Measurements from ENCODE around the gene POFUT1.
"Not testable (repeated sequence)": the region's sequence is repeated elsewhere in the genome, so short reads cannot be mapped to it uniquely, and the experiment has no call there.

Gene POFUT1

DNA sequence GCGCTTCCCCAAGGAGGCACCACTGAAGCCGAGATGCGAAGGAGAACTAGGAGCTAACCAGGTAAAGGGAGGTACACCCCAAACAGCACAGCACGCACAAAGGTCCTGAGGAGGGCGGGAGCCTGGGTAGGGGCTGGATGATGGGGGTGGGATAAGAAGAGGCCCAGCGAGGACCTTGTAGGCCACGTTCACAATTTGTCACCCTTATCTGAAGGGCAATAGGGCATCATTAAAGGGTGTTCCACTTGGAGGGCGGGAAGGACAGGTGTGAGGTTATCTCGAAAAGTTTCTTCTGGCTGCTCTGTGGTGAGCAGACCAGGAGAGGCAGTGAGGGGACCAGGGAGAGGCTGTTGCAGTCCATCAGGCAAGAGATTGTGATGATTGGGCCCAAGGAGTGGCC is 25.6 kb downstream of the POFUT1 start:
- H3K9me3 Mint-ChIP-seq: no peaks in the 10 kb centered on the region
- peaks cover 87% of the 10 kb centered on the region for H3K36me3 Mint-ChIP-seq (ENCODE audit: low read depth)
- H3K4me3 Mint-ChIP-seq: peak overlapping the region; percentile 55
- H3K27ac Mint-ChIP-seq: peak overlapping the region; percentile 99
- H3K27me3 Mint-ChIP-seq: no peaks in the 10 kb centered on the region
- peaks cover 49% of the 10 kb centered on the region for H3K4me1 Mint-ChIP-seq (ENCODE audit: low read depth)

DNA sequence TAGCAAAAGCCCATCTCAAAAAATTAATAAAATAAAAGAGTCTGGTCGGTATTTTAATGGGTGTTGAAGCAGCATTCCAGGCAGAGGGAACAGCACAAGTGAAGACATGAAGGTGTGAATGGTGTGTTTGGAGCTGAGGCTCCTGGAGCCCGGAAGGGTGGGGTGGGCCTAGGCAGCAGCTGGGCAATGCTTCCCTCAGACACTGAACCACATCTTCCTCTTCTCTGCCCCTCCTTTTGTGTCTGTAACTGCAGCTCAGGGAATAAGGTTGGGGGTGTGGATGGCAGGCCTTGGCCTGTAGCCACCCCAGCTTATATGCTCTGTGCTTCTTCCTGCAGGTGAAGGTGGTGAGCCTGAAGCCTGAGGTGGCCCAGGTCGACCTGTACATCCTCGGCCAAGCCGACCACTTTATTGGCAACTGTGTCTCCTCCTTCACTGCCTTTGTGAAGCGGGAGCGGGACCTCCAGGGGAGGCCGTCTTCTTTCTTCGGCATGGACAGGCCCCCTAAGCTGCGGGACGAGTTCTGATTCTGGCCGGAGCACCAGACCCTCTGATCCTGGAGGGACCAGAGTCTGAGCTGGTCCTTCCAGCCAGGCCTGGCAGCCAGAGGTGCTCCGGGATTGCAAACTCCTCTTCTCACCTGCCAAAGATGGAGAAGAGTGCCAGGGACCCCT is 26.6 kb downstream of the POFUT1 start:
- no peaks in the 10 kb centered on the region for H3K27me3 Mint-ChIP-seq
- peaks cover 77% of the 10 kb centered on the region for H3K36me3 Mint-ChIP-seq (ENCODE audit: low read depth)
- H3K9me3 Mint-ChIP-seq: no peaks in the 10 kb centered on the region
- no peak overlapping the region for H3K4me3 Mint-ChIP-seq
- peak overlapping the region; percentile 99 for H3K27ac Mint-ChIP-seq
- peaks cover 53% of the 10 kb centered on the region for H3K4me1 Mint-ChIP-seq (ENCODE audit: low read depth)

DNA sequence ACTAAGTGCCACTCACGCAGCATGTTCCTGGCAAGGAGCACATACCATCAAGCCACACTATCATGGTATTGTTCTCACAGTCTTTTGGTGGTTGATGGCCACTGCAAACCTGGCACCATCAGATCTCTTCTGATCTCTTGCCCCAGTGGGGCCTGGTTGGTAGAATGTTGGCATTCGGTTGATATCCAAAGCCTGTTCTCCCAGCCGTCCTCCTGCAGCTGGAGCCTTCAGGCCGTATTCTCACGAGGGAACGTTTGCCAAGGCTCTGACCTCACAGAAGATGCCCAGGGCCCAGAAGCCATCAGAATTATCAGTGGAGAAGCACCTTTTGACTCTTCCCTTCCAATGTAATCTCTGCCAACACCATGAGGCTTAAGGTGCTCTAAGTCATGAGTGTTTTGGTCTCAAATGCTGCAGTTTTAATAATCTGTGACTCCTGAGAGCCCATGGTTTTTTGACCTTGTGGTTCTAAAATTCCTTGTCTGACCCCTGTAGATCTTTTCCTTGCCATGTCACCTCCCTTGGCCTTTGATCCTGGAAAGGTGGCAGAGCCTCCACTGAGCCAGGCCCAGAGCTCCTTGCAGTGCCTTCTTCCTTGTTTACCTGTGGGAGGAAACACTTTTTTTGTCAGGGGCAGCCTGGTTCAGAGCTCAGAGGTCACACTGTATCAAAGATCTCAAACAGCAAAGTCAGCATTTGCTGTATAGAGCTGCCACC is 27.8 kb downstream of the POFUT1 start:
- Mint-ChIP-seq H3K36me3 (ENCODE audit: low read depth) (peaks cover 69% of the 10 kb centered on the region), H3K9me3 (no peaks in the 10 kb centered on the region), H3K4me3 (no peak overlapping the region), H3K27me3 (no peaks in the 10 kb centered on the region), H3K27ac (peak overlapping the region; percentile 62), H3K4me1 (ENCODE audit: low read depth) (peaks cover 59% of the 10 kb centered on the region)

DNA sequence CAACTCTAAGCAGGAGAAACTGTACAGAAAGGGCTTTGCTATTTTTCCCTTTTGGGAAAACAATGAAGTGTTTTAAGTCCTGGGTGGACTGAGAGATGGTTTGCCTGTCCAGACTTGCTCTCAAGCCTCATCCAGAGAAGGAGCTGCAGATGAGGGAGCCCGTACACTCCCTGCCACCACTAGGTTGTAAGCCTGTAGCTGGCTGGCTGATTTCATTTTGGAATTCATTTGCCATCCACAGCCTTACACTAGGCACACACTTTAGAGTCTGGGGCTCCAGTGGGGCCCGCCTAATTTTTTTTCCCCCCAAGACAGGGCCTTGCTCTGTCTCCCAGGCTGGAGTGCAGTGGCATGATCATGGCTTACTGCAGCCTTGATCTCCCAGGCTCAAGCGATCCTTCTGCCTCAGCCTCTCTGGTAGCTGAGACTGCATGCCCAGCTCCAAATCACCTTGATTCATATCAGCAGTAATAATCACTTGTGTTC is 28.4 kb downstream of the POFUT1 start:
- no peaks in the 10 kb centered on the region for H3K9me3 Mint-ChIP-seq
- H3K27me3 Mint-ChIP-seq: no peaks in the 10 kb centered on the region
- H3K36me3 Mint-ChIP-seq (ENCODE audit: low read depth): peaks cover 63% of the 10 kb centered on the region
- H3K4me3 Mint-ChIP-seq: no peak overlapping the region
- peaks cover 58% of the 10 kb centered on the region for H3K4me1 Mint-ChIP-seq (ENCODE audit: low read depth)
- peak overlapping the region; percentile 62 for H3K27ac Mint-ChIP-seq

GRCh38 chr20:32236819-32237218 is 29.1 kb downstream of the POFUT1 start:
- peaks cover 56% of the 10 kb centered on the region for H3K36me3 Mint-ChIP-seq (ENCODE audit: low read depth)
- no peak overlapping the region for H3K4me3 Mint-ChIP-seq
- no peaks in the 10 kb centered on the region for H3K27me3 Mint-ChIP-seq
- H3K4me1 Mint-ChIP-seq (ENCODE audit: low read depth): peaks cover 56% of the 10 kb centered on the region
- H3K27ac Mint-ChIP-seq: peak overlapping the region; percentile 17
- H3K9me3 Mint-ChIP-seq: no peaks in the 10 kb centered on the region

GRCh38 chr20:32237419-32237818 is 29.7 kb downstream of the POFUT1 start:
- Mint-ChIP-seq H3K4me1 (ENCODE audit: low read depth) (peaks cover 51% of the 10 kb centered on the region), H3K9me3 (no peaks in the 10 kb centered on the region), H3K27me3 (no peaks in the 10 kb centered on the region), H3K27ac (no peak overlapping the region), H3K4me3 (no peak overlapping the region), H3K36me3 (ENCODE audit: low read depth) (peaks cover 52% of the 10 kb centered on the region)

DNA sequence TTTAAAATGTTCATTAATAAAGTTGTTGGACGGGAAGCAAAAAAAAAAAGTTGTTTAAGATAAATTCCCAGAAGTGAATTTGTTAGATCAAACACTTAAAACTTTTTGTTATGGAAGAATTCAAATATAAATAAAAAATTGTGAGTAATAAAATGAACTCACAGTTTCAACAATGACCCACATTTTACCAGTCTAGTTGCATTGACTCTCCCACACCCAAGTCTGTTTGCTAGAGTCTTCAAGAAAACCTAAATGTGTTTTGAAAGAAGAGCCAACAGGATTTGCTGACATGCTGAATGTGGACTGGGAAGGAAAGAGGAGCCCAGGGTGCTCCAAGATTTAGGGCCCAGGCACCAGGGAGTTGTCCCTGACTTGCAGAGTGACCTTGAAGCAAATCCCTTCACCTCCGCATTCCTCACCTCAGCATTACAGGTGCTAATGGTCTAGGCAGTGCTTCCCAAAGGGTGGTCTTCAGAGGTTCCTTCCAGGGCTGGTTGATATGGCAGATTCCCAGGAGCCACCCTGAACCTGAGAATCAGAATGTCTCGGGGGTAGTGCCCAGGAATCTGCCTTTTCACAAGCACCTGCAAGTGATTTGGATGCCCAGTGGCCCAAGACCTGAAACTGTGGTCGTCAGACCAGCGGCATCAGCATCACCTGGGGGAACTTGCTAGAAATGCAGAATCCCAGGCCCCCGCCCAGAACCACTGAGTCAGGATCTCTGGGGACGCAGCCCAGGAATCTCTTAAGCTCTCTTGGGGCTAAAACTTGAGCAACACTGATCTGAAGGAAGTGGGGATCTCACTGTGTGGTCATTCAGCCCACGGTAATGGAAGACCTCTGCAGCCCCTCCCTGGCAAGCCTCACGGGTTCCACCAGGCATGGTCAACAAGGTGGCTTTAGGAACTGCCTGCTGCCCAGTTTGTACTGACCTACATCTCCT is 31.1 kb downstream of the POFUT1 start:
- Mint-ChIP-seq H3K9me3 (no peaks in the 10 kb centered on the region), H3K36me3 (ENCODE audit: low read depth) (peaks cover 38% of the 10 kb centered on the region), H3K4me1 (ENCODE audit: low read depth) (peaks cover 38% of the 10 kb centered on the region), H3K27me3 (no peaks in the 10 kb centered on the region), H3K4me3 (no peak overlapping the region), H3K27ac (no peak overlapping the region)

- Mint-ChIP-seq H3K36me3 (ENCODE audit: low read depth) (peaks cover 25% of the 10 kb centered on the region), H3K27ac (peak overlapping the region; percentile 65), H3K4me1 (ENCODE audit: low read depth) (peaks cover 44% of the 10 kb centered on the region), H3K9me3 (no peaks in the 10 kb centered on the region), H3K4me3 (no peak overlapping the region), H3K27me3 (no peaks in the 10 kb centered on the region)
Measured at GRCh38 chr20:32240205-32240604, 32.5 kb downstream of the POFUT1 start.

- no peaks in the 10 kb centered on the region for H3K27me3 Mint-ChIP-seq
- no peaks in the 10 kb centered on the region for H3K9me3 Mint-ChIP-seq
- no peak overlapping the region for H3K4me3 Mint-ChIP-seq
- no peak overlapping the region for H3K27ac Mint-ChIP-seq
- H3K4me1 Mint-ChIP-seq (ENCODE audit: low read depth): peaks cover 51% of the 10 kb centered on the region
- peaks cover 9% of the 10 kb centered on the region for H3K36me3 Mint-ChIP-seq (ENCODE audit: low read depth)
Measured at GRCh38 chr20:32241807-32242206, 34.1 kb downstream of the POFUT1 start.

DNA sequence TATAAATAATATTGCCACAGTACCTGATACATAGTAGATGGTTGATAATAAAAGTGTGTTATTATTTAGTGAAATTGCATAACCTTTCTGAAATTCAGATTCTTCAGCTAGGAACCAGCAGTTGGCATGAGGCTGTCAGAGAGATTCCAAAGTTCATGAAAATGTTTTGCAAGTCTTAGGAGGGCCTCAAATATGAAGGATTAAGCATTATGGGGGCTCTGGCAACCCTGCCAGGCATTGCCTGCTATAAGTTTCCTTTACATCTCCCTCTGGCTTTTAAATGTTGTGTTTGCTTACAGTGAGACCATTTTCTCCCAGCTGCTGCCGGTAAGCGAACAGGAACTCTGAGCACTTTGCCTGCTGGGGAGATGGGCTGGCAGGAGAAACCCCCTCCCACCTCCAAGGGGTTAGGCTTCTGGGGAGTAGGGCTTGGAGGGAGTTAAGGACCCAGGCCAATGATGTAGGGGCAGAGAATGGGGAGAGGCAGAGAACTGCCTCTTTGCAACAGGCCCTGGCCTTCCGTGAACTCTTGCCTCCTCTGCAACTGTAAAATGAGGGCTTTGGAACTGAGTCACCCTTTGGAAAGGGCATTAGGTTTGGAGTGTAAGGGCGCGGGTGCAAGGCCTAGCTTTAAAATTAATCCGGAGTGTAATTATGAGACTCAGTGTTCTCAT is 36.6 kb downstream of the POFUT1 start:
- H3K36me3 Mint-ChIP-seq (ENCODE audit: low read depth): no peaks in the 10 kb centered on the region
- H3K4me1 Mint-ChIP-seq (ENCODE audit: low read depth): peaks cover 57% of the 10 kb centered on the region
- H3K9me3 Mint-ChIP-seq: no peaks in the 10 kb centered on the region
- peak overlapping the region; percentile 58 for H3K27ac Mint-ChIP-seq
- no peaks in the 10 kb centered on the region for H3K27me3 Mint-ChIP-seq
- no peak overlapping the region for H3K4me3 Mint-ChIP-seq

DNA sequence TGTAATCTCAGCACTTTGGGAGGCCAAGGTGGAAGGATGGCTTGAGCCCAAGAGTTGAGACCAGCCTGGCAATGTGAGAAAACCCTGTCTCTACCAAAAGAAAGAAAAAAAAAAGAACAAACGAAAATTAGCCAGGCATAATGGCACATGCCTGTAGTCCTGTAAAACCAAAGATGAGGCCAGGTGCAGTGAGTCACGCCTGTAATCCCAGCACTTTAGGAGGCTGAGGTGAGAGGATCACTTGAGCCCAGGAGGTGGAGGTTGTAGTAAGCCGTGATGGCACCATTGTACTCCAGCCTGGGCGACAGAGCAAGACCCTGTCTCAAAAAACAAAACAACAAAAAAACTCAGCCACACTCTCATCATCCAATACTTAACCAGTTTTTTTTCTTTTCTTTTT is 37.3 kb downstream of the POFUT1 start:
- Mint-ChIP-seq H3K4me1 (ENCODE audit: low read depth) (peaks cover 57% of the 10 kb centered on the region), H3K36me3 (ENCODE audit: low read depth) (no peaks in the 10 kb centered on the region), H3K27me3 (no peaks in the 10 kb centered on the region), H3K27ac (peak overlapping the region; percentile 58), H3K4me3 (no peak overlapping the region), H3K9me3 (no peaks in the 10 kb centered on the region)

- H3K4me3 Mint-ChIP-seq; H3K27me3 Mint-ChIP-seq; H3K36me3 Mint-ChIP-seq (ENCODE audit: low read depth); H3K9me3 Mint-ChIP-seq: not testable (repeated sequence)
- peak overlapping the region; percentile 43 for H3K27ac Mint-ChIP-seq
- peaks cover 56% of the 10 kb centered on the region for H3K4me1 Mint-ChIP-seq (ENCODE audit: low read depth)
Measured at GRCh38 chr20:32246208-32246607, 38.5 kb downstream of the POFUT1 start.

GRCh38 chr20:32248043-32248442 is 40.4 kb downstream of the POFUT1 start:
- H3K36me3 Mint-ChIP-seq (ENCODE audit: low read depth): peaks cover 11% of the 10 kb centered on the region
- H3K27me3 Mint-ChIP-seq: no peaks in the 10 kb centered on the region
- no peaks in the 10 kb centered on the region for H3K9me3 Mint-ChIP-seq
- no peak overlapping the region for H3K4me3 Mint-ChIP-seq
- H3K4me1 Mint-ChIP-seq (ENCODE audit: low read depth): peaks cover 69% of the 10 kb centered on the region
- H3K27ac Mint-ChIP-seq: peak overlapping the region; percentile 90

DNA sequence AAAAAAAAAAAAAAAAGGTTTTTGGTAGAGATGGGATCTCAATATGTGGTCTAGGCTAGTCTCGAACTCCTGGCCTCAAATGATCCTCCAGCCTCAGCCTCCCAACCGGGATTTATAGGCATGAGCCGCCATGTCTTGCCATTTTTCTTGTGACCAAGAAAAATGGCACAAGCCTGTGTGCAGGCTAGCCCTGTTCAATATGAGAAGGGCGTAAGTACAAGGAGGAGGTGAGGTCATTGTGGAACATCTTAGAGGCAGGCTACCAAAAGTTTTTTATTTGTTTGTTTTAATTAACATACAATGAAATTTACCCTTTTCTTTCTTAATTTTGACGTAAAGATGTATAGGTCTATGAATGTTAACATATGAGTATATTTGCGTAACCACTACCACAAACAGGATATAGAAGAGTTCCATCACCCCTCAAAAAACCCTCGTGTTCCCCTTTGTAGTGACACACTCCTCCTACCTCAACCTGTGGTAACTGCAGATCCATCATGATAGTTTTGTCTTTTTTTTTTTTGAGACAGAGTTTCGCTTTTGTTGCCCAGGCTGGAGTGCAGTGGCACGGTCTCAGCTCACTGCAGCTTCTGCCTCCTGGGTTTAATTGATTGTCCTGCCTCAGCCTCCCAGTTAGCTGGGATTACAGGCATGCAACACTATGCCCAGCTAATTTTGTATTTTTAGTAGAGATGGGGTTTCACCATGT is 41.5 kb downstream of the POFUT1 start:
- peak overlapping the region; percentile 31 for H3K4me3 Mint-ChIP-seq
- peaks cover 78% of the 10 kb centered on the region for H3K4me1 Mint-ChIP-seq (ENCODE audit: low read depth)
- no peaks in the 10 kb centered on the region for H3K27me3 Mint-ChIP-seq
- peak overlapping the region; percentile 90 for H3K27ac Mint-ChIP-seq
- H3K9me3 Mint-ChIP-seq: no peaks in the 10 kb centered on the region
- peaks cover 16% of the 10 kb centered on the region for H3K36me3 Mint-ChIP-seq (ENCODE audit: low read depth)

Measured in stimulated activated naive CD8-positive, alpha-beta T cell treated with anti-CD3 and anti-CD28 coated beads, Interleukin-15, Interleukin-2, amounts not matched to agents 100 ng/mL and 50 ng/mL, for 24 hours (primary cell).